GM13976 (cell line): ENCODE results near the gene MAFF.

ENCODE experiments used
- DNase-seq: peaks from one replicate; pipeline ENCODE4 v3.0.0; 2012; ENCODE audit warnings: low spot score
- in situ Hi-C: fragments of 300-500 bp; cut with MboI; formaldehyde crosslinking; loops from one replicate; pipeline ENCODE4 v1.12.0; 2022; ENCODE audit warnings: low sequenced_read_pairs, mixed read lengths, inconsistent platforms; ENCODE audit not compliant: unreplicated experiment
- TF ChIP-seq, protein P1 (sequence below): IDR thresholded peaks from 2 replicates; pipeline ENCODE4 v1.5.1; 2012; ENCODE audit warnings: borderline replicate concordance, mild to moderate bottlenecking; ENCODE audit not compliant: insufficient read depth; ENCODE audit errors: extremely low read depth, missing control alignments, control extremely low read depth

MAFF gene

DNA sequence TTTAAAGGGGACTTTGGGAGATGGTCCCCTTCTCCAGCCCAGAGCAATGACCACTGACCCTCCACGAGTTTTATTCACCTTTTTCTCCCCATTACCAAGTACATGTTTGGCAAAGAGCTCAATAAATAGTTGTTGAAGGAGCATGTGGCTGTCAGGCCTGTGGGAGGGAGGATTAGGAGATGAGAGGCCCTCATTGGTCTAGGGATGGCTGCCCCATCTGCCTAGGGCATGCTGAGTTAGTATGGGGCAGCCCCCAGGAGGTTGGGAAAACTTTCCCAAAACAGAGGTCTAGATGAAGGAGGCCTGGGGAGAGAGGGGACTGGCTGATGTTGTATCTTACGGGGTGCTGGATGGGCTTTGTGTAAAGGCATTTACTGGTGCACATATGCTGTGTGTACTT is 10.6 kb downstream of the MAFF start:
- TF ChIP-seq, protein P1, sequence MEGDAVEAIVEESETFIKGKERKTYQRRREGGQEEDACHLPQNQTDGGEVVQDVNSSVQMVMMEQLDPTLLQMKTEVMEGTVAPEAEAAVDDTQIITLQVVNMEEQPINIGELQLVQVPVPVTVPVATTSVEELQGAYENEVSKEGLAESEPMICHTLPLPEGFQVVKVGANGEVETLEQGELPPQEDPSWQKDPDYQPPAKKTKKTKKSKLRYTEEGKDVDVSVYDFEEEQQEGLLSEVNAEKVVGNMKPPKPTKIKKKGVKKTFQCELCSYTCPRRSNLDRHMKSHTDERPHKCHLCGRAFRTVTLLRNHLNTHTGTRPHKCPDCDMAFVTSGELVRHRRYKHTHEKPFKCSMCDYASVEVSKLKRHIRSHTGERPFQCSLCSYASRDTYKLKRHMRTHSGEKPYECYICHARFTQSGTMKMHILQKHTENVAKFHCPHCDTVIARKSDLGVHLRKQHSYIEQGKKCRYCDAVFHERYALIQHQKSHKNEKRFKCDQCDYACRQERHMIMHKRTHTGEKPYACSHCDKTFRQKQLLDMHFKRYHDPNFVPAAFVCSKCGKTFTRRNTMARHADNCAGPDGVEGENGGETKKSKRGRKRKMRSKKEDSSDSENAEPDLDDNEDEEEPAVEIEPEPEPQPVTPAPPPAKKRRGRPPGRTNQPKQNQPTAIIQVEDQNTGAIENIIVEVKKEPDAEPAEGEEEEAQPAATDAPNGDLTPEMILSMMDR: no peak
- DNase-seq: no peak
- in situ Hi-C loops: no loop called here

DNA sequence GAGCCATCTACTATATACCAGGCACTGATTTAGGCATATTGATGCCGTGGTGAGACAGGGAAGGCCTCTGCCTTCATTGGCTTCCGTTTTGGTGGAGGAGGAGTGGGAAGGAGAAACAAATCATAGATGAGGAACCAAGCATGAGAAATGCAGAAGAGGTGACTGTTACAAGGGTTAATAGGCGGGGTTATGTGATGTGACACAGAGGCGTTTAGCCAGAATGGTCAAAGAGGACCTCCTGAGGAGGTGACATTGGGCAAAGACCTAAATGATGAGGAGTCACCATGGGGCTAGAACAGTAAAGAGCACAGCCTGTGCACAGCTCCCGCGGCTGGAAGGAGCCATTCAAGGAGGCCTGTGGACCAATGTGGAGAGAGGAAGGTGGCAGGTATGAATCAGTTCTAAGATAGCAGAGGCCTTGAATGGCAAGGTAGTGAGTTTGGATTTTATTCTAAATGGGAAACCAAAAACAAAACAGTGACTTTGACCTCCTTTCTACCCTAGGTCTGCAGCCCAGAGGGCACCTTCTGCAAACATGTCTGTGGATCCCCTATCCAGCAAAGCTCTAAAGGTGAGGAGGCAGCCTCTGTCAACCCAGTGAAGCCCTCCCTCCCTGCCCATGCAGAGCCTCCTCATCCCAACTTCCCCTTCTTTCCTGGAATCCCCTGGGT is 11.7 kb downstream of the MAFF start:
- in situ Hi-C loops: no loop called here
- TF ChIP-seq, protein P1: no peak
- peak; percentile 72 for DNase-seq

DNA sequence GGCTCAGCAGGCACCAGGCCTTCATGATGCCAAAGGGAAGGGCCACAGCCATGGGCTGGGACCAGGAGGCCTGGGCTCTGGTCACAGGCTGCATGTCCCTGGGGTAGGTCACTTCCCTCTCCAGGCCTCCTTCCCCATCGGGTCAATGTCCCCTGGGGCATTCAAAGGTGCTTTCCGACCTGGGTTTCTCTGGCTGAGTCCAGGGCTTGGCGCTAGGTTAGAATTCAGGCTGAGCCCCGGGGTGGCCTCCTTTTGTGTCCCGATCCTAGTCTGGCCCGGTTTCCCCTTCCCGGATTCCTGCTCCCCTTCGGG is 12.2 kb downstream of the MAFF start:
- TF ChIP-seq, protein P1: no peak
- no peak for DNase-seq
- in situ Hi-C loops: no loop called here

DNA sequence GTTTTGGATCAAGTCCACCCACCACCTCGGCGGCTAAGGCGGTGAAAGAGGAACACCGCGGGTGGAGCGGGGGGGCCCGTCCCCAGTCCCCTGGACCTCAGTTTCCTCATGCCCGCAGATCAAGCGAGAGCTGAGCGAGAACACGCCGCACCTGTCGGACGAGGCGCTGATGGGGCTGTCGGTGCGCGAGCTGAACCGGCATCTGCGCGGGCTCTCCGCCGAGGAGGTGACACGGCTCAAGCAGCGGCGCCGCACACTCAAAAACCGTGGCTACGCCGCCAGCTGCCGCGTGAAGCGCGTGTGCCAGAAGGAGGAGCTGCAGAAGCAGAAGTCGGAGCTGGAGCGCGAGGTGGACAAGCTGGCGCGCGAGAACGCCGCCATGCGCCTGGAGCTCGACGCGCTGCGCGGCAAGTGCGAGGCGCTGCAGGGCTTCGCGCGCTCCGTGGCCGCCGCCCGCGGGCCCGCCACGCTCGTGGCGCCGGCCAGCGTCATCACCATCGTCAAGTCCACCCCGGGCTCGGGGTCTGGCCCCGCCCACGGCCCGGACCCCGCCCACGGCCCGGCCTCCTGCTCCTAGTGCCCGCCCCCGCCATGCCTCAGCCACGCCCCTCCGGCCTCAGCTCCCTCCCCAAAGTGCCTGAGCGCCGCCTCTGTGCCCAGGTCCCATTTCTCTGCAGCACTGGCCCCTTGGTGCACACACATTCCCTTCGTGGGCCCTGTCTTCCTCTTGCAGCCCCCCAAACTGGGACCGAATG is 12.7 kb downstream of the MAFF start:
- DNase-seq: peak; percentile 88
- TF ChIP-seq, protein P1: no peak
- in situ Hi-C loops: no loop called here

DNA sequence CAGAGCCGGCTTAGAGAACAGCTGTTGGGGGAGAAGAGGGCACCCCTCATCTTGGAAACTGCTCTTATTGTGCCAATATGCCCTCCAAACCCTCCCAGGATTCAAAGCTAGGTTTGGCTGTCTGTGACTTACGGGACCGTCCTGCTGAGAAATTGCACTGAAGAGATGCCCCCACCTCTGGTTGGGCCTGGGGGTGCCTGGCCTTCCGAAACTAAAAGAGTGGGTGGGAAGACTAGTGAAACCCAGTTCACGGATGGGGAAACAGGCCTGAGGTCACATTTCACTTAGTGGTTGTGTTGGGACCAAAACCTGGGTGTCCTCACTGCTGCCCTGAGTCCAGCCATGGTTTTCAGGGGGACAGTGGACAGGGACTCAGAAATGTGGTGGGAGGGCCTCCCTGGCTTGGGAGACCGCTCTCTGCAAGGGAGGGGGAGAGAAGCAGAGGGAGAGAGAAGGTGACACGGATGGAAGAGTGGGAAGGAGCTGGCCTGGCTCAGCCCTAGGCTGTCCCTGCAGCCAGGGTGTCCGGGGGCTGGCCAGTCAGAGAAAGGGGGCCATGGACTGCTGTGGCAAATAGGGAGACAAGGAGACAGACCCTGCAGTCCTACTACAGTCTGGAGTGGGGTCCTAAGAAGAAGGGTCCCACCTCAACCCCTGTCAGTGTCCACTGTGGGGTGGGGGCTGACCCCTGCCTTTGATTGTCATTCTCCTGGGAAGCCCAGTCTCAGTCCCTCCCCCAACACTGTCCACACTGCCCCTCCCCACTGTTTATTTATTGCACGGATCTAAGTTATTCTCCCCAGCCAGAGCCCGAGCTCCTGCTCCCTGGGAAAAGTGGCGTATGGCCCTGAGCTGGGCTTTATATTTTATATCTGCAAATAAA is 13.6 kb downstream of the MAFF start:
- DNase-seq: no peak
- TF ChIP-seq, protein P1: no peak
- in situ Hi-C loops: no loop called here

DNA sequence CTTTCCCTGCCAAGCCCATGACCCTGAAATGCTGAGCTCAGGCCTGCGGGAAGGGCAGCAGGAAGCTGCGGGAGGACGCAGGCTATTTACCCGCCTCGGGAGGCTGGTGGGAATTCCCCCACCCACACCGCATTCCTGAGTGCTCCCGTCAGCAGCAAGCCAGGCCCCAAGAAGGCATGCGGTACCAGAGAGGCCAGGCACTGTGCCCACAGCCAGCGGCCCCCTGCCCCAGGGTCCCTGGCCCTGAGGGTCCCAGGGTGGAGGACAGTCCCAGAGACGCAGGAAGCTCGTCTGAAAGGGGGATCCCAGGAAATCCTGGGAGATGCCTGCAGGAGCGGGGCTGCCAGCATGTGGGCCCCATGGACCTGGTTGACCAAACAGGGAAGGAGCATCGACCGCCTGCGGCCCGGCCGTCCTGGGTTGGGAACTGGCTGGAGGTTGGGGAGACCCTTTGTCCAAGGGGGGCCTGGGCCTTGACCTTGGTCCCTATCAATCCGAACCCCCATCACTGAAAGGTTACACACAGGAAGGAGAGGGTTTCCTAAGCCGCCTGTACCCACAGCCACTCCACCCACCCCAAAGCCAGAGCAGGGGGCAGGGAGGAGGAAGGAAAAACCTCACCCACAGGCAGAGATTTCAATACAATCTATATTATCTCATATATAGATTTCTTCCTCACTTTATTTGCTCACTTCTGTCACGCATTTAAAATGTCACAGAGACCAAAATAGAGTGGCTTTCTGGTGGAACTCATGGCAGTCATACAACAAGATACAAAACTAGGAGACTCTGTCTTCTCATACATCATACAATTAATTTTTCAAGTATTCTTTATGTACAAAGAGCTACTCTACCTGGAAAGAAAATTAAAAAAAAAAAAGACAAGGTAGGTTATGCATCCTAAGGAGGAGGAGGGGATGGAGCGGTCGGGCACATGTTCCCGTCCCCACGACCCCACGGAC is 17.1 kb downstream of the MAFF start:
- TF ChIP-seq, protein P1: no peak
- peak; percentile 63 for DNase-seq
- in situ Hi-C loops: no loop called here
